GM19035 (cell line): ENCODE data around the gene ODF4.

Source experiments
- ATAC-seq: cut with Tn5 transposase; IDR thresholded peaks from one replicate; pipeline ENCODE4 v1.9.1; 2021; ENCODE audit not compliant: unreplicated experiment

Gene ODF4, protein sequence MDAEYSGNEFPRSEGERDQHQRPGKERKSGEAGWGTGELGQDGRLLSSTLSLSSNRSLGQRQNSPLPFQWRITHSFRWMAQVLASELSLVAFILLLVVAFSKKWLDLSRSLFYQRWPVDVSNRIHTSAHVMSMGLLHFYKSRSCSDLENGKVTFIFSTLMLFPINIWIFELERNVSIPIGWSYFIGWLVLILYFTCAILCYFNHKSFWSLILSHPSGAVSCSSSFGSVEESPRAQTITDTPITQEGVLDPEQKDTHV

DNA sequence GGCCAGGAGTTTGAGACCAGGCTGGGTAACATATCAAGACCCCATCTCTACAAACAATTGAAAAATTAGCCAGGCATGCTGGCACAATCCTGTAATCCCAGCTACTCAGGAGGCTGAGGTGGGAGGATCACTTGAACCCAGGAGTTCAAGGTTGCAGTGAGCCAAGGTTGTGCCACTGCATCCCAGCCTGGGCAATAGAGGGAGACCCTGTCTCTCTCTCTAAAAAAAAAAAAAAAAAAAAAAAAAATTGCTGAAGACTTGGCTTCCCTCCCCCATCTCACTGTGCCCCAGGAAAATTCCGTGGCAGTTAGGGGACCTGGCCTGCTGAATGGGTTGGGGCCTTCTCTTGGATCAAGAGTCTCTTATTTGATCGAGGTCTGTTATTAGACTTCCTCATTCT, at the start of gene ODF4:
Gene ODF4, plus strand, starts transcription at position 301 of the 400 bp plus-strand sequence. CDS start 212 bp downstream, outside the sequence.
- no peak for ATAC-seq

DNA sequence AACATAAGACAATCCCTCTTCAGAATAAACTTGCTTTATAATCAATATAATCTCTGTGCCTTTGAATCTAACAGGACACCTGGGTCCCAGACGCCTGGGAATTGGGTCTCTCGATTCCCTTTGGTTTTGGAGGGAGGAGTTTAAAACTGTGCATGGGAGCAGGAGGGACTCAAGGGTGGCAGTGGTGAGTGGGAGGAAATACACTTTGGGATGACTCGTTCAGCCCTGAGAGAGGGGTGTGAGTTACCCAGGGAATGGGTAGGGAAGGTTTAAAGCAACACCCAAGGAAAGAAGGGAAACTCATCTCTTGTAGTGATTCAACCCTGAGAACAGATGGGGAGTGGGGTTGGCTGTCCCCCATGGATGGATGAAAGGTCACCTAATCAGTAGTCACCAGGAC, 49.6 kb upstream of the ODF4 start:
- no peak for ATAC-seq

DNA sequence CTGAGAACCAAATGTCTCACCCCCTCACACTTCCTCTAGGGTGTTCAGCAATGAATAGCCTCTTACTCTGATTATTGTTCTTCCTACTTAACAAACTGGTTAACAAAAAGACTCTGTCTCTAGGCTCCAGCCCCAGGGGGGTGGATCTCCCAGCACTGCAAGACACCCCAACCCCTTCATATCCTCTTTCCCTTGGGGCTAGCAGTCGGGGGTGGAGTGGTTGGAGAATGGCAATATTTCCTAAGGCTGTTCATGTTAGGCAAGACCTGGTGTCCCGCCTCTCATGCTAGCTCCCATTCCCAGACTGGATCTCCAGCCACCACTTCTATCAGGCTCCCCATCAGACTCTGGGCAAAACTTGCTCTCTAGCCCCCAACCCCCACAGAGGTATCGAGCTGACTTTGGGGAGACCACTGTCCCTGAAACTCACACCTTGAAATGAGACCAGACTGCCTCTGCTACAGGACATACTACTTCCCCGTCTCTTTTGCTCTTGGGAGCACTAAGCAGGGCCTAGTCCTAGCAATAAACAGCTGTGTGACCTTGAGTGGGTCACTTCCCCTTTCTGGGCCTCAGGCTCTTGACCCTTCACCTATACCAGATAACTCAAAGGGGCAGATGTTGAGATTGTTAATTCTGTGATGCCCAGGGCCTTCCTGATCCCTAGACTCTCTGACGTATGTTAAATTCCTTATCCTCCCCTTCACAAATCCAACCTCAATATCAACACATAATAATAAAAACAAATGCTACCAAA, 46.8 kb upstream of the ODF4 start:
- ATAC-seq, result no peak

GRCh38 chr17:8294361-8294760, 45.3 kb upstream of the ODF4 start:
- ATAC-seq, result no peak

- no peak for ATAC-seq
These were observed 44.8 kb upstream of the ODF4 start for GRCh38 chr17:8294814-8295316.

DNA sequence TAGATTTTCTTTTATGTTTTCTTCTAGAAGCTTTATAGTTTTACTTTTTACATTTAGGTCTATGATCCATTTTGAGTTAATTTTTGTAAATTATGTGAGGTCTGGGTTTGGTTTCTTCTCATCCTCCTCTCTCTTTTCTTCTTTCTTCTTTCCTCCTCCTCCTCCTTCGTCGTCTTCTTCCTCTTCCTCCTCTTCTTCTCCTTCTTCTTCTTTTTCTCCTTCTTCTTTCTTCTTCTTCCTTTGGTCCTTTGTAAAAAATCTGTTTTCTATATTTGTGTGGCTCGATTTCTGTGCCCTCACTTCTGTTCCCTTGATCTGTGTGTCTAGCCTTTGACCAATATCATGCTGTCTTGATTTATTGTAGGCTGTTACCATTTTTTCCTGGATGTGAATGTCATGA, 39.4 kb upstream of the ODF4 start:
- ATAC-seq, result no peak

GRCh38 chr17:8300627-8301242, 38.9 kb upstream of the ODF4 start:
- no peak for ATAC-seq

DNA sequence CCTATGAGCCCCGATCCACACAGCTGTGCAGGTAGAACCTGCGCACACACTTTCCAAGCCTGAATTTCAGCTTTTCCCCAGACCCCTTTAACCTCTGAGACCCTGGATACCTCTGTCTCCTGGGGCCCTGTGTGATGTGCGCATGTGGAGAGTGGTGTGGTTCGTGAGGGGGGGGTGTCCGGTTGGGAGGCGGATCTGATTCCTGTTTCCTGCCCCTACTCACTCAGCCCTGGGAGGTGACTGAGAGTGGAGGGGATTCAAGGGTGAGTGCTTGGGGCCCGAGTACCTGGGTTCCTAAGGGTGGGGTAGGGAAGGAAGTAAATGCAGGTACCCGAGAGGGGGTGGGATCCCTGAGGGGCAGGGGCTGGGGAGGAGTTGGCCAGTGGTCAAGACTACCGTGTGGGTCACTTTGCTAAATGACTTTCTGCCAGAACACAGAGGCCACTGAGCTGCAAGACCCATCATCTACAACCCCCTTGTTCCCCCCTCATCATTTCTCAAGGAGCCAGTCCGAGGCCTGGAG, 29.0 kb upstream of the ODF4 start:
- no peak for ATAC-seq

GRCh38 chr17:8311131-8311790, 28.4 kb upstream of the ODF4 start:
- no peak for ATAC-seq

DNA sequence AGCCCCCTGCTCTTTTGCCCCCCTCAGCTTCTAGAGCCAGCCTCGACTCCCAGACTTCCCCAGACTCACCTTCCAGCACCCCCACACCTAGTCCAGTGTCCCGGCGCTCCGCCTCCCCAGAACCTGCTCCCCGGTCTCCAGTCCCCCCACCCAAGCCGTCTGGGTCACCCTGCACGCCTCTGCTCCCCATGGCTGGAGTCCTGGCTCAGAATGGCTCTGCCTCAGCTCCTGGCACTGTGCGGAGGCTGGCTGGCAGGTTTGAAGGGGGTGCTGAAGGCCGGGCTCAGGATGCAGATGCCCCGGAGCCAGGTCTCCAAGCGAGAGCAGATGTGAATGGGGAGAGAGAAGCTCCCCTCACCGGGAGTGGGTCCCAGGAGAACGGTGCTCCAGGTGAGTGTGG, 27.4 kb upstream of the ODF4 start:
- ATAC-seq, result no peak

GRCh38 chr17:8312726-8313600, 26.7 kb upstream of the ODF4 start:
- no peak for ATAC-seq

GRCh38 chr17:8314797-8315763, 24.6 kb upstream of the ODF4 start:
- ATAC-seq, result no peak

DNA sequence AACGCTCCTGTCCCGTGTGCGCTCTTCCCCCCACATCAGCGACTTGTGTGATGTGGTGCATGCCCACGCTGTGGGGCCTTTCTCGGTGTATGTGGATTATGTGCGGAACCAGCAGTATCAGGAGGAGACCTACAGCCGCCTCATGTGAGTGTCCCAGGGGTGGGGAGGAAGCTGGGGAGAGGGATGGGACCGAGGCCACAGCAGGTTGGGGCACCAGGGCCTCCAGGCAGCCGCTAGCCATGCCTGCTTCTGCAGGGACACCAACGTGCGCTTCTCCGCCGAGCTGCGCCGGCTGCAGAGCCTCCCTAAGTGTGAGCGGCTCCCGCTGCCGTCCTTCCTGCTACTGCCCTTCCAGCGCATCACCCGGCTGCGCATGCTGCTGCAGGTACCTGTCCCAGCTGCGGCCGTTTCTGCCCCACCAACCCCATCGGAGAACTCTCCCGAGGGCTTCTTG, 23.8 kb upstream of the ODF4 start:
- ATAC-seq, result no peak

DNA sequence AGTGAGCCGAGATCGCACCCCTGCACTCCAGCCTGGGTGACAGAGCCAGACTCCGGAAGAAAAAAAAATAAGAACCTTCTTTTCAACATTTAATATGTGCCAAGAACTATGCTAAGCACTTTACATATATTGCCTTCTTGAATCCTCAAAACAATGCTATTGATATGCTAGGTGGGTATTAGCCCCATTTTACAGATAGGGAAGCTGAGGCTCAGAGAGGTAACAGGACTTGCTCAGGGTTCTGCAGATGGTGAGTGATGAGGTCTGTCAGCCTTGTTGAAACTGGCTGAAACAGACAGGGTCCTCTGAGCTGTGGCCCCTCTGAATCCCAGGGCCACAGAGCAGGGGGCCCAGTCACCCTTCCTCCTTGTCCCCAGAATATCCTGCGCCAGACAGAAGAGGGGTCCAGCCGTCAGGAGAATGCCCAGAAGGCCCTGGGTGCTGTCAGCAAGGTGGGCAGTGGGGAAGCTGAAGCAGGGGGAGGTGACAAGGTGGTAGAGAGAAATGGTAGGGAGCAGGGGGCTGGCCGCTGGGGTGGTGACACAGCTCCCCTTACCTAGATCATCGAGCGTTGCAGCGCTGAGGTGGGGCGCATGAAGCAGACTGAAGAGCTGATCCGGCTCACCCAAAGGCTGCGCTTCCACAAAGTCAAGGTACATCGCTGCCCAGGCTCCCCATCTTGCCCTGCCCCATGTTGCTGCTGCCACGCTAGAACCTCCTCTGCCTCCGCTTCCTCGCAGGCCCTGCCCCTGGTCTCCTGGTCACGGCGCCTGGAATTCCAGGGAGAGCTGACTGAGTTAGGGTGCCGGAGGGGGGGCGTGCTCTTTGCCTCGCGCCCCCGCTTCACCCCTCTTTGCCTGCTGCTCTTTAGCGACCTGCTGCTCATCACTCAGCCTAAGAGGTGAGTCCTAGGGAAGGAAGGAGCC, 21.4 kb upstream of the ODF4 start:
- ATAC-seq, result no peak

- ATAC-seq, result no peak
These were observed 19.4 kb upstream of the ODF4 start for GRCh38 chr17:8320262-8320661.

- no peak for ATAC-seq
These were observed 18.6 kb upstream of the ODF4 start for GRCh38 chr17:8320990-8321389.

GRCh38 chr17:8322061-8322460, 17.6 kb upstream of the ODF4 start:
- ATAC-seq, result no peak

GRCh38 chr17:8324132-8324531, 15.5 kb upstream of the ODF4 start:
- no peak for ATAC-seq
